NCI-H1105 (cell line): ENCODE data around the gene ATP2A3.
A peak's percentile ranks its signal among the peaks of the same experiment; 100 is the strongest.

Source experiments
- DNase-seq: peaks from one replicate; lab custom pipeline; 2025; lab: John Stamatoyannopoulos, UW

Gene ATP2A3

DNA sequence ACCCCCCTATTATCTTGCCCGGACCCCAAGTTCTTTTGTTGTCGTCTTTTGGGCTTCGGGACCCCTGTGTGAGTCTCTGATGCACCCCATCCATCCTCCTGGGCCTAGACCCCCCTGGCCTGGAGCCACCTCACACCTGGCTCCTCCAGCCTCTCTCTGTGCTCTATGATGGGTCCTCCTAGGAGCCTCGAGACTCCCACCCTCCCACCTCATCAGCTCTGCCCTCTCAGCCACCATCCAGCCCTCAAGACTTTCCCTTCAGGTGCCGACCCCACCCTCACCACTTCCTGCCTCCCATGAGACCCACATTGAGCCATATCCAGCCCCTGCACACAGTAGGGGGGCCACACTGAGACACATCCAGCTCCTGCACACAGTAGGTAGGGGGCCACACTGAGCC, 8.7 kb upstream of the ATP2A3 start:
- DNase-seq: no peak

DNA sequence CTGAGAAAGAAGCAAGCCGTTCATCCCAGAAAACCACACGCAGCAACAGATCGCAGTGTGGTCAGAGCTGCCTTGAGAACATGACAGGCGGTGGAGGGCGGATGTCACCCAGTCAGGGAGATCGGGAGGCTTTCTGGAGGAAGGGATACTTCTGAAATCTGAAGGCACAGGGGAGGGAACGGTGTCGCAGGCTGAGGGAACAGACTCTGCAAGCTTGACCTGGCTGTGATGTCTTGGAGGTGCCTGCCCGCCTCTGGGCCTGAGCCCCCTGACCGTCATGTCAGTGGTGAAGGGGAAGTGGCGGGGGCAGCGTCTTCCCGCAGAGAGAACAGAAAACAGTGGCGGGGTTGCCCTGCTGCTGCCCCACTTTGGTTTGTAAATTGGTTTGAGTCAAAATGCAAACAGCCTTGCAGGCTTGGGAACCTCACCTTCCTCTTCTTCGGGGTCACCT, 8.1 kb upstream of the ATP2A3 start:
- DNase-seq: no peak

DNA sequence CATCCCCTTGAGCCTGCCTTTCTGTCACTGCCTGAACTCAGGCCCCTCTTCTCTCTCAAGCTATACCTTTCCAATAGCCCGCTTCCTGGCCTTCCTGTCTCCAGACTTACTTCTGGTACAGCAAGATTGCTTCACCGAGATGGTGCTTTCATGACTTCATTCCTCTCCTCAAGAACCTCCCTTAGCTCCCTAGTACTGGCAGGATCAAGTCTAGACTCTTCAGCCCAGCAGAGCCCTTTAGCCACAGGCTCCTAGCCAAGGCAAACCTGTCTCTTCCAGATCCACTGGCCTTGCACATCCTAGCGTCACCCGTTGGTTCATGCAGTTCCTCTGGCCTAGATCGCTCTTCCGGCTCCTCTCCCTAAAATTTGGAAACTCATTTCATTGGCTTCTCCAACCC, 6.4 kb upstream of the ATP2A3 start:
- no peak for DNase-seq

DNA sequence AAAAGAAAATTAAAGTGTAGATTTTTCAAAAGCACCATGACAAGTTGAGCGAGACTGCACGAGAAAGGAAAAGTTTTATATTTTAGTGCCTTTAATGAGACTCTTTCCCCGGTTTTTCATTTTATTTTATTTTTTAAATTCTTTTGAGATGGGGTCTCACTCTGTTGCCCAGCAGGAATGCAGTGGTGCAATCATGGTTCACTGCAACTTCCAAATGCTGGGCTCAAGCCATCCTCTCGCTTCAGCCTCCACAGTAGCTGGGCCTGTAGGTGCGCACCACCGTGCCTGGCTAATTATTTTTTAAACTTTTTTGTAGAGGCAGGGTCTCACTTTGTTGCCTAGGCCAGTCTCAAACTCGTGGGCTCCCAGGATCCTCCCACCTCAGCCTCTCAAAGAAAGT, 5.7 kb upstream of the ATP2A3 start:
- DNase-seq: no peak

DNA sequence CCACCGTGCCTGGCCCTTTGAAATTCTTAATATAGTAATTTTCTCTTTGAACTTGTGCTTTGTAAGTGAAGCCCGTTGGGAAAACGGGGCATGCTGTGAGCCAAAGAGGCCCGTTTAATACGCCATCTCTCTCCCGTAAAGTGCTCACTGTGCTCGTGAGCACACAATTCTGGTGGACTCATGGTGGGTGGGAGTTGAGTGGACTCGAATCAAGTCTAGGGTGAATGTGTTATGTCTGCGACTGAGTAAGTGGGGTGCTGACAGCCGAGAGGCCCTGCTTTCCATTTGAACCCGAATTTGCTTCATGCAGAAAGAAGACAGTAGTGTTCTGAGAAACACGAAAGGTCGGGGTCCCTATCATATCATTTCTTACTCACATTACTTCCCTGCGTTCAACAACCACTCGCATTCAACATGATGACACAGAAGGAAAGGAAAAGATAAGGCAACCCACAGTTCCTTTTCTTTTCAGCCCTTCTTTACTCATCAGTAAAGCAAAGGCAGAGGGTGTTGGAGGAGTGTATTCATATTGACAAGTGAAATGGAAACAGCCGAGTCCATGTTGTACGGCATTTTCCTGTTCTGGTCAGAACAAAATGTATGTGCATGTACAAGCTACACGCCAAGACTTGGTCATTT, 4.8 kb upstream of the ATP2A3 start:
- no peak for DNase-seq

DNA sequence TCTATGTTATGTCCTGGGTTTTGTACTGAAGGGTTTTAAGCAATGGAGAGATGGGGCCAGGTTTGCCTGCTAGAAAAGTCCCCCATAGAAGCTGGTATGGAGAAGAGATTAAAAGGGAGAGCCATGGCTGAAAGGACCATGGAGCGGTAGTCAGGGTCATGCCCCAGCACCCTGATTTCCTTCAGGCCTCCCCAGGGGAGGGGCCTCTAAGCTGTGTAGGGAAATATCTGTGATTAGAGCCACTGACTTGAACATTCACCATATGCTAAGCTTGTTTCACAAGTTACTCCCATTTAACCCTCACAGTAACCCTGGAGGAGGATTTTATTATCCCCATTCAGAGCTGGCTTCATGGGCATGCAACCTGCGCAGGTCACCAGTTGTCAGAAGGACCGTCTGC, 3.8 kb upstream of the ATP2A3 start:
- no peak for DNase-seq

DNA sequence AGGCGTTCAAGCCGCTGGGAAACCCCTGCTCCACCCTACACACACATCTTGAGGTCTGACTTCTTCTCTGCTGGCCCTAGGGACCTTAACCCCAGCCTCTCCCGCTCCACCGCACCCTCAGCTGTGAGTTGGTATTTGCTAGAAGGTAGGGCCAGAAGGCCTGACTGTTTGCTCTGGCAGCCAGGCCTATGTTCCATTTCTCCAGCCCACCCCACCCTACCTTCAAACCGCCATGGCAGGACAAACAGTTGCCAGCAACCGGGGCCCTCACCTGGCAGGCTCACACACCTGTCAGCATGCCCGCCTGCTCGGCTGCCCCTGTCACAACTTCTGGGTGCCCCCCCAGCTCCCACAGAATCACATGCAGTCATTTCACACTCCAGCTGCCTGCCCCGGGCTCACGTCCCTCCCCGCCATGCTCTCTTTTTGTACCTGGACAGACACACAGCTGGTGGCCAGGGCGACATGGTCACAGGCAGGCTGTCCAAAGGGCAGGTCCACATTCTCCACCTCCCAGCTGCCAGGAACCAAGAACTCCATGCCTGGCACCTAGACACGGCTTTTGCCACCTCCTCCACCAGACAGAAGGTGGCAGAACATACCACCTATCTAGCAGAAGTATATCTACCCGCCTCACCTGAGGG, 2.6 kb upstream of the ATP2A3 start:
- DNase-seq: no peak

DNA sequence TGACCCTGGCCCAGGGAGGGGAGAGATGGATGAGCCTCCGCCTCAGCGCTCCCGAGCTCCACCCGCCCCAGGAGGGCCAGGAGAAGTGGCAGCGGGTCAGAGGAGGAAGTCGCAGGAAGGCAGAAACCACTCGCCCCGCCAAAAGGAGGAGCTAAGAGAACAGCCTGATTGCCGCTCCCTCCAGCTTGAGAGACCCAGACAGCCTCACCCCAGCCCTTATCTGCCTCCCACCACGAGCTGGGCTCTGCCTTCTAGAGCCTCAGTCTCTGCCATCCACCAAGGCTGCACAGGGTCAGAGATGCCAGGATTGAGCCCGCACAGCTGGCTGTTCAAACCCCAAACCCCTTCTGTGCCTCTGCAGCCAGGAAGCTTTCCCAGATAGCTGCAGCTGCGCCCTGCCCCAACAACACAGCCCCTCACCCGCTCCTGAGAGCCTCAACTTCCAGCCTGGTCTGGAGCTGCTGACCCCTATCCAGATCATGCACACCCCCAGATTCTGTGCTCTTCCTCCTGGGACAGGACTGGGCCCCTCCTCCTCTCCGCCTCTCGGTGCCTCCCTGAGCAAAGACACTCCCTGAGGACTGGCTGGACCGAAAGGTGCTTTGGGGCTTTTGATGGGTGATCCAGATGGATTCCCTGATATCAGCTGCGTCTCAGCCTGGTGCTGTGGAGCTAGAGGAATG, 1.0 kb upstream of the ATP2A3 start:
- peak; percentile 76 for DNase-seq

DNA sequence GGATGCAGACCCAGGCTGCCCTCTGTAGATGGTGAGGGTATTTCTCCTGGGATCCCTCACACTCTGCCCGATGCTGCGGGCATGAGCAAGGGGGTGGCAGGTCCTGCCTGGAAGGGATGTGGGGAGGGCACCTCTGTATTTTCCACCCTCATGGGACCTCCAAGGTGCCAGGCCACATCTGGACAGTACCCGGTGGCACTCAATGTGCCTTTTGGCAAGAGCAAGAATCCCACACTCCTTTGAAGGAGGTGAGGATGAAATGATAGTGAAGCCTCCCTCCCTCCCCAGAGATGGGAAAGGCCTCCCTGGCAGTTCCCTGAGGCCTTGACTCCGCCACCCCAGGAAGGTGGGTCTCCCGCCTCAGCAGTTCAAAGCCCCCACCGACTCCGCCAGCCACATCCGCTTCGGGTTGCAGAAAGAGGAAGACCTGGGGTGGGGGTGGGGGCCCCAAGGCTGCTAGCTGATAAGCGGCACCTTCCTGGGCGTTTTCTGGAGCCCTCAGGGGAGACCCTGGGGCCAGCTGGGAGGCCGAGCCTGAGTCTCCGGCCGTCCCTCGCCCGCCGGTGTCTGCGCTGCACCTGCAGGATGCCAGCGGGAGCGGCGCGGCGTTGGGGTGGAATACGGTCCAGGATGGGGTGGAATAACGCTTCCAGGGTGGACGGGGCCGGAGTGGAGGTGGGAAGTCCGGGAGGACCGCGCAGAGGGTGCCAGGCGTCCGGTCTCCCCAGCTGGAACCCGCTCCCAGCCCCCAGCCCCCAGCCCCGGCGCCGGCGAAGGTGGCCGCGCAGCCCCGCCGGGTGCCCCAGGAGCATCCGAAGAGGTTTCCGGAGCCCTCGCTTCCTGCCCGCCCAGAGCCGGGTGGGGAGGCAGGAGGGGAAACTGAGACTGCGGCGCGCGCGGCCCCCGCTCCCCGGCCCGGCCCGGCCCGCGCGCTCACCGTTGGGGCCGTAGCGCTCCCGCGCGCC, 718 bp downstream of the ATP2A3 start:
- no peak for DNase-seq

DNA sequence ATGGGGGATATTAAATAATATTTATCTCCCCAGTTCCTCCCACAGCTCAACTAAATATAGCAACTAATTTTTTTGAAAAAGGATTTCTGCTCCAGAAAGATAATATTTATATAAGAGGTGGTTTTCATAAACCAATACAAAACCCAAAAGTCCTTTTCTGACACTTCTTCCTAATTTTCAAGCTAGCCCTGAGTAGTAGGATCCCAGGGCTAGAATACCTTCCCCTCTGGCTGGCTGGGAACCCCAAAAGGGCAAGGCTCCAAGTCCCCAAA, 1.3 kb downstream of the ATP2A3 start:
- no peak for DNase-seq

DNA sequence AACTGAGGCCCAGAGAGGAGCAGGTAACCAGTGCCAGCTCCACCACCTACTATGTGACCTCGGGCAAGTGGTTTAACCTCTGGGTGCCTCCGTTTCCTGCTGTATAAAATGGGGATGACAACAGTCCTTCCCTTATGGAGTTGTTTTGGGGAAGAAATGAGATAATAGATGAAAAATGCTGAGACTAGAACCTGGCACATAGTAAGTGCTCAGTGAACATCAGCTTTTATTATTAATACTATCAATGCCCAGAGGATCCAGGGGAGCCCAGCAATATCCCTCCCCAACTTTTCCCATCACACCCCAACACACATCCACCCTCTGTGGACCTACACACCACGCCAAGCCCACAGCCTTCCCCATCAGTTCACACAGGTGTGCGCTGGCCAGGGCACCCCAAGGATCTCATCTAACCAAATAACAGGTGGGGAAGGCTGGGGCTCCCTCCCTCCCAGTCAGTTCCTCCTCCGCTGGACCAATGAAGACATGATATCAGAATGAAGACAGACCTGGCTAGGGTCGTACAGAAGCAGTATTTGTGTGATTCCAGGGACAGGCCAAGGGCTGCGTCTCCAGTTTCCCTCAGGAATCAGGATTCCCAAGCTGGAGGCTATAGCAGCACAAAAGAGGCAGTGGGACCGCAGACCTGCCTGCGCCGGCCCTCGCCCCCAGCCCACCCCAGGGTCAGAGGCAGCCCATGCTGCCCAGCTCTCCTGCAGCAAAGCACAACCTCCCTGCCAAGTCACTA, 1.8 kb downstream of the ATP2A3 start:
- DNase-seq: no peak

DNA sequence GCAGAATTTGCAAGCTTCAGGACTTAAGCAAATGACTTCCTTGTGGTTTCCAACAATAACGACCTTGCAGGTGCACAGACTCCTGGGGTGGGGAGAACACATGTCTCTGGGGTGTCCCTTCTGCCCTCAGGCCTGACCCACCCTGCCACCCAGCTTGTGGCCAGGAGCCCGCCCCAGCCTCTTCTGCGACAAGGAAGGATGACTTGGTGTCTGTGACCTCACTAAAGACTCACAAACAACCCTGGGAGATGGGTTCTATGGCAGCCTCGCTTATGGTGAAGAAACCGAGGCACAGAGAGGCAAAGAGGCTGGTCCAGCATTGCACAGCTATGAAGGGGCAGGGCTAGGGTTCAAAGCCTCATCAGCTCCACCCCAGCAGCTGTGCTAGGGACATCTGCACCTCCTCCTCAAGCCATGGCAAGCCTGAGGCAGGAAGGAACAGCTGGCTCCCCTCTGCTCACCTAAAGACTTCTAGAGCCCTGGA, 2.6 kb downstream of the ATP2A3 start:
- no peak for DNase-seq

DNA sequence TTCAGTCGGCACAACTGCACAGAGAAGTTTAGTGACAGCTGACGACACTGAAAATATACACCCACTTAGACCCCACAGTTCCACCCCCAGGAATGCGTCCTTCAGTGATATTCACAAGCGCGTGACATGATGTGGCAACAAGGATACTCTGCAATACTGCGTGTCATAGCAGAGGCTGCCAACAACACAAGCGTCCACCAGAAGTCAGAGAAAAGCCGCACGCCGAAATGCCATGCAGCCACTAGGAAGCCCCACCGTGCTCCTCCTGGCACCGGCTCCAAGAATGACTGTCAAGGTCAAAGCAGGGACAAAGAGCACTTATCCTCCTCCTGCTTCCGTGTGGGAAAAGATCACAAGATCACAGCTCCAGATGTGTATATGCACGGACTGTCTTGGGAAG, 3.5 kb downstream of the ATP2A3 start:
- no peak for DNase-seq

DNA sequence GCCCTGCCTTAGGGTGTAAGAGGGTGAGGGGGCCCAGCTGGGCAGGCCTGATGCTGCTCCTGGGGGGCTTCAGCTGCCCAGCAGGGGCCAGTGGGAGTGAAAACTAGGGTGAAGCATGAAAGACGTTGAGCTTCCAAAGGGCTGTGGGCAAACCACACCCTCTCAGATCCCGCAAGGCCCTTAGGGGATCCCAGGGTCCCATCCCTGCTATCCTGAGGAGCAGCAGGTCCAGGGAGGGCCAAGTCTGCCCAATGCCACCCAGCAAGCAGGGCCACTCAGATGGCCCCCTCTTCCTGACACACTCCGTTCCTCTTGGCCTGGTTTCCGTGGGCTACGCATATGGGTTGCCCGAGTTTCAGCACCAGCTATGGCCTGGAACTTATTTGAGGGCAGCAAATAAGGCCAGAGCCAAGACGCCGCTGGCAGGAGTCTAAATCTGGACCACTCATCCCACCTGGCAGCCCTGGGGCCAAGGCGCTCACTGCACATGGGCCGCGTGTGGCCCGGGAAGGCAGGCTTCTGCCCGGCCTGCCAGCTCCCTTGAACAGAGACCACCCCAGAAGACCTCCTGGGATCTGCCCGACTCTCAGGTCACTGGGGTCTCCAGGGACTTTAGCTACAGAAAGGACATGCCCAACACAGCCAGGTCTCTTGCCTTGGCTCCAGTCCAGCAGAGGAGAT, 4.2 kb downstream of the ATP2A3 start:
- no peak for DNase-seq

DNA sequence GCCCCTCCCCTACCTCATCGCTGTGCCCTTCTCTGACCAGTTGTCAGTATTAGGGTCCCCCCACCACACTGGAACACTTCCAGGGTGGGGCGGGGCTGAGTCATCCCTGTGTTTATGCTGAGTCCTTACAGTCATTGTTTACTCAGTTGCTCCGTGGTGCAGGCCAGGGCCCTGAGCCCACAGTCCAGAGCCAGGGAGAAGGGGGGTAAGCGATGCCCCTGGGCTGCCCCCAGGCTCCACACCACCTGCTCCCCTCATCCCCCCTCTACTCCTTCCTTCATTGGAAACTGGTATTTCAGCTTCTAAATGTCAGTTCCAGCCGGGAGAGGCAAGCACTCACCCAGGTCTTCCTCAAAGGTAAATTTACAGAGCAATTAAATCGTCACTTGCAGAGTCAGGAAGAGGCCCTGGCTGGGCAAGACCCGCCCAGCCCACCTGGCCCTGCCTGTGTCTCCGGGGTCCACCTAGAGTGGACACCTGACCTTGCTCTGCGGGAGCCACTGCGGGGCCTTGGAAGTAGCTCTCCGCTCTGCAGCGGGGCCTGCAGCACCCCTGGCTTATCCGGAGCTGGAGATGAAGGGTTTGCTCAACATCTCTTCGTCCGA, 4.8 kb downstream of the ATP2A3 start:
- peak; percentile 77 for DNase-seq

DNA sequence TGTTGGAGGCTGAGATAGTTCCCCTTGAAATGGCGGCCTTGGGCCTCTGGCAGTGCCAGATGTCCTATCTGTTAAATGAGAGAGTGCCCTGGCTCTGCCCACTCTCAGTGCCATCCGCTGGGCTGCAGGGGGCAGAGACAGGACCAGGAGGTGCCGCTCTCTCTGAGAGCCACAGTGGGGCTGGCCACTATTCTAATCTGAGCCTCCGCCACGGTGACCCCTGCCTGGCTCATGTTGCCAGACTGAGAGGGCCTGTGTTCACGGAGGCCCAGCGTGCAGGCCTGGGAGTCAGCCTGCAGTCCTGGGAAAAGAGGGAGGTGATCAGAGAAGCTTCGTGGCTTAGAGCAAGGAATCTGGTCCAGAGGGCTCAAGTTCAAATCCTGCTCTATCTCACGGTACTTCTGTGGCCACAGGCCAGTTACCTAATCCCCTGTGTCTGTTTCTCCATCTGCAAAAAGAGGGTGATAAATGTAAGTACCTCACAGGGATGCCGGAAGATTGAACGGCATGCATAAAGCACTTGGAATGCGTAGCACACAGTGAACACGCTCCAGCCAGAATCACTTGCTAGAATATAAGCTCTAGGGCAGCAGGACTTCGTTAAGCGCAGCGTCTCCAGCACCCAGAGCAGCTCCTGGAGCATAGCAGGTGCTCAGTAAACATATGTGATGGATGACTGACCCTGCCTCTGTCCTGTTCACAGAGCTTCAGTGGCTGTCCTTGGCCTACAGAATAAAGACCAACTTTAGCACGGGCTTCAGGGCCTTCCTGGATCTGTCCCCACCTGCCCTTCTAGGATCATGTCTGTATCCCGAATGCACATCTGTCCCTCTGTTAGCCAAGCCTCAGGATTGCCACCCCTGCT, 6.3 kb downstream of the ATP2A3 start:
- DNase-seq: no peak

DNA sequence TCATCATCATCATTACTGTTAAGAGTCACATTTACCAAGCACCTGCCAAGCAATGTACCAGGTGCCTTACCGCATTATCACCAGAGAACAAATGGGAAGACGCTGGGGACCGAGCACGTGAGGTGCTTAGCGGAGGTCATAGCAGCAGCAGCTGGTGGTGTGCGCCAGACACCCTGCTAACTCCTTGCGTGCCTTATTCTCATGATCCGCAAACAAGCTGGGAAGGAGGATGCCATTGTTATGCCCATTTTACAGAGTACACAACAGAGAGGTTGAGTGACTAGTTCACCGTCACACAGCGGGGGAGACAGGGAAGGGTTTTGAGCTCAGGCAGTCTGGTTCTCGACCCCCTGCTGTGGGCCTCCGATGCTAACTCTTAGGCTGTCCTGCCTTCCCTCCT, 7.3 kb downstream of the ATP2A3 start:
- DNase-seq: no peak

DNA sequence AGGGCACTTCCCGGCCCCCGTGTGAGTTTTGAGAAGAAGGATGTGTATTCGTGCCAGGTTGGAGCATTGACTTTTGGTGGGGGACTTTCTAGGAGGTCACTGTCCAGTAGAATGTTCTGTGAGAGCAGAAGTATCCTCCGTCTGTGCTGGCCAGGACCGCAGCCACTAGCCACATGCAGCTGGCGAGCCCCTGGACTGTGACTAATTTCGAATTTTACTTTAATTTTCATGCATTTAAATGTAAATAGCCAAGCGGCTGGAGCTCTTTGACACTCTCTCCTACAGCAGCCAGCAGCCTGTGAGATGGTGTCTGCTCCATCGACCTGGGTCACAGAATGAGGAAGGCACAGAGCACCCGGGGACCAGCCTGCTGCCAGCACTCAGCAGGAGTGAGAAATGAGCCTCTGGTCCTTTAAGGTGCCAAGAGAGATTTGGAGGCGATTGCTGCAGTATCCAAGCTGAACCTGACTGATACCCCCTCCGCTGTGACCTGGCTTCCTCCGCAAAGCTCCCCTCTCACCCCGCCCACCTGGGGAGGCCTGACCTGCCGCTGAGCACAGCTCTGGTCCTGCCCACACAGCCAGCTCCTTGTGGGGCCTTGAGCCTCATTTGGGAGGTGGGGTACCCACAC, 7.8 kb downstream of the ATP2A3 start:
- DNase-seq: no peak

DNA sequence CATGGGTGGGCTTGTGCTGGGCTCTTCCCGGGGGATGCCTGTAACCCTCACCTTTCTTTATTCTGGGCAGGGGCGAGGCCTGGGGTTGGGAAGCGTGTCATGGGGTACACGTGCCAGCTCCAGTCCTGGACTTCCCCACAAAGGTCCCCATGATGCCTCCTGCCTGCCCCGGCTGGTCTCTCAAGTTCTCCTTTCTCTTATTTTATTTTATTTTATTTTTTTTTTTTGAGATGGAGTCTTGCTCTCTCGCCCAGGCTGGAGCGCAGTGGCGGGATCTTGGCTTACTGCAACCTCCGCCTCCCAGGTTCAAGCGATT, 8.6 kb downstream of the ATP2A3 start:
- no peak for DNase-seq
